ENCODE data around the gene CFAP92.
"Not testable (repeated sequence)": the region's sequence is repeated elsewhere in the genome, so short reads cannot be mapped to it uniquely, and the experiment has no call there.

The CFAP92 gene

GRCh38 chr3:128889139-128889894 is 104.6 kb downstream of the CFAP92 start:
- FAIRE-seq: no peak

GRCh38 chr3:128884992-128885391 is 108.9 kb downstream of the CFAP92 start:
- FAIRE-seq: no peak

- FAIRE-seq: no peak
Observed at GRCh38 chr3:128882719-128883118, 111.2 kb downstream of the CFAP92 start.

GRCh38 chr3:128881576-128881975 is 112.3 kb downstream of the CFAP92 start:
- no peak for FAIRE-seq

GRCh38 chr3:128880455-128880854 is 113.4 kb downstream of the CFAP92 start:
- not testable (repeated sequence) for FAIRE-seq

- FAIRE-seq: no peak
Observed at GRCh38 chr3:128879991-128880390, 113.9 kb downstream of the CFAP92 start.

- no peak for FAIRE-seq
Observed at GRCh38 chr3:128879125-128879969, 114.5 kb downstream of the CFAP92 start, which contains the start of gene ACAD9. TSS of gene ACAD9 (plus strand) at chr3:128879620. CDS start at chr3:128879692, 72 bp downstream.

GRCh38 chr3:128878556-128879124 is 115.2 kb downstream of the CFAP92 start:
- no peak for FAIRE-seq

- no peak for FAIRE-seq
Observed at GRCh38 chr3:128878011-128878457, 115.8 kb downstream of the CFAP92 start.

GRCh38 chr3:128875556-128876120 is 118.2 kb downstream of the CFAP92 start:
- no peak for FAIRE-seq

- no peak for FAIRE-seq
Observed at GRCh38 chr3:128874481-128875180, 119.2 kb downstream of the CFAP92 start.

GRCh38 chr3:128873244-128874022 is 120.4 kb downstream of the CFAP92 start:
- FAIRE-seq: no peak

- FAIRE-seq: no peak
Observed at GRCh38 chr3:128872744-128873143, 121.1 kb downstream of the CFAP92 start.

- FAIRE-seq: no peak
Observed at GRCh38 chr3:128872282-128872681, 121.6 kb downstream of the CFAP92 start.

- no peak for FAIRE-seq
Observed at GRCh38 chr3:128870347-128870746, 123.5 kb downstream of the CFAP92 start.

GRCh38 chr3:128867200-128868125 is 126.4 kb downstream of the CFAP92 start:
- FAIRE-seq: no peak

- FAIRE-seq: not testable (repeated sequence)
Observed at GRCh38 chr3:128864849-128865804, 128.7 kb downstream of the CFAP92 start.

- FAIRE-seq: no peak
Observed at GRCh38 chr3:128864351-128864811, 129.5 kb downstream of the CFAP92 start.

- FAIRE-seq: no peak
Observed at GRCh38 chr3:128863560-128863959, 130.3 kb downstream of the CFAP92 start.

Data from colon (tissue), 2 donors.